BJ (cell line): Measurements from ENCODE around the gene ABHD16B. TPM values are rescaled to one million over a fixed set of nuclear protein-coding genes. Genes with fewer than 3 reads are reported as not detected.

Experiments used
- CTCF ChIA-PET: fragments of 350-600 bp; formaldehyde crosslinking; extraction: SDS; loops from one replicate; lab custom pipeline; 2021; ENCODE audit warnings: antibody characterized with exemption, inconsistent platforms; lab: Yijun Ruan, JAX
- POLR2A ChIA-PET: fragments of 300-600 bp; sonication (Branson Sonifier 250); formaldehyde crosslinking; extraction: SDS; loops from one replicate; lab custom pipeline; 2021; ENCODE audit warnings: antibody characterized with exemption; lab: Charles Lee
- DNase-seq: peaks from one replicate; pipeline ENCODE4 v3.0.0-alpha.2; 2011; ENCODE audit warnings: low read depth
- H3K27me3 ChIP-seq: 2 replicates; pipeline ENCODE4 v1.6.0; 2011; ENCODE audit warnings: low read length; ENCODE audit not compliant: control insufficient read depth, insufficient read depth
- H3K36me3 ChIP-seq: 2 replicates; pipeline ENCODE4 v1.5.1; 2011; ENCODE audit warnings: low read length; ENCODE audit not compliant: control insufficient read depth, insufficient read depth
- H3K4me3 ChIP-seq: 2 replicates; pipeline ENCODE4 v1.5.1; 2011; ENCODE audit warnings: low read depth, mild to moderate bottlenecking, control low read depth, low read length
- polyA plus RNA-seq: library from polyadenylated mRNA; depleted of rRNA; stranded (reverse); fragments of >200 nt; gene quantifications from 2 replicates; pipeline ENCODE4 v1.2.3, GENCODE V29; 2011
- TF ChIP-seq, protein P1 (sequence below): IDR thresholded peaks from 2 replicates; pipeline ENCODE4 v1.5.1; 2011; ENCODE audit warnings: low read depth, mild to moderate bottlenecking, control low read depth, inconsistent platforms, low read length, moderate library complexity; ENCODE audit not compliant: insufficient read depth

Gene ABHD16B
- polyA plus RNA-seq, 1 experiment, result not detected

DNA sequence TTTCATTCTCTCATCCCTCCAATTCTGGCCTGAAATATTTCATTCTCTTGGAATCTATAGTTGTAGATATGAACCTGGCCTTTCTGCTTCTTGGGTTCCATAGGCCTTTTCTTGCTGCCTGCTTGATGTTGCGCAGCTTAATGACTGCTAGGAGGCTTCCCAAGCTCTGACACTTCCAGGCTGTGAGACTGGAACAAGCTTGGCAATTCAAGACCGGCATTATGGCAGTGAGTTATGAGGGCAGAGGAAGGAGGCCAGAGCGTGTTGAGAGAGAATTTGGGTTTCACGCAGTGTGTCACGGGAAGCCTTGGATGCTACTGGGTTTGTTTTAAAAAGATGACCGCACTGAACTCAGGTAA lies 32.7 kb downstream of the ABHD16B start:
- POLR2A ChIA-PET, result no interaction called here
- DNase-seq, result no peak
- Histone ChIP-seq H3K27me3 (no peaks in the 10 kb centered on the region), H3K4me3 (no peak overlapping the region), H3K36me3 (peaks cover 22% of the 10 kb centered on the region)
- TF ChIP-seq, protein P1, sequence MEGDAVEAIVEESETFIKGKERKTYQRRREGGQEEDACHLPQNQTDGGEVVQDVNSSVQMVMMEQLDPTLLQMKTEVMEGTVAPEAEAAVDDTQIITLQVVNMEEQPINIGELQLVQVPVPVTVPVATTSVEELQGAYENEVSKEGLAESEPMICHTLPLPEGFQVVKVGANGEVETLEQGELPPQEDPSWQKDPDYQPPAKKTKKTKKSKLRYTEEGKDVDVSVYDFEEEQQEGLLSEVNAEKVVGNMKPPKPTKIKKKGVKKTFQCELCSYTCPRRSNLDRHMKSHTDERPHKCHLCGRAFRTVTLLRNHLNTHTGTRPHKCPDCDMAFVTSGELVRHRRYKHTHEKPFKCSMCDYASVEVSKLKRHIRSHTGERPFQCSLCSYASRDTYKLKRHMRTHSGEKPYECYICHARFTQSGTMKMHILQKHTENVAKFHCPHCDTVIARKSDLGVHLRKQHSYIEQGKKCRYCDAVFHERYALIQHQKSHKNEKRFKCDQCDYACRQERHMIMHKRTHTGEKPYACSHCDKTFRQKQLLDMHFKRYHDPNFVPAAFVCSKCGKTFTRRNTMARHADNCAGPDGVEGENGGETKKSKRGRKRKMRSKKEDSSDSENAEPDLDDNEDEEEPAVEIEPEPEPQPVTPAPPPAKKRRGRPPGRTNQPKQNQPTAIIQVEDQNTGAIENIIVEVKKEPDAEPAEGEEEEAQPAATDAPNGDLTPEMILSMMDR, result no peak
- CTCF ChIA-PET, result interaction anchor here (1.1 to 1.5 kb wide), 2 partner anchors 10 to 80 kb away, joined by 3 to 6 read pairs; no protein-coding TSS in a partner anchor

DNA sequence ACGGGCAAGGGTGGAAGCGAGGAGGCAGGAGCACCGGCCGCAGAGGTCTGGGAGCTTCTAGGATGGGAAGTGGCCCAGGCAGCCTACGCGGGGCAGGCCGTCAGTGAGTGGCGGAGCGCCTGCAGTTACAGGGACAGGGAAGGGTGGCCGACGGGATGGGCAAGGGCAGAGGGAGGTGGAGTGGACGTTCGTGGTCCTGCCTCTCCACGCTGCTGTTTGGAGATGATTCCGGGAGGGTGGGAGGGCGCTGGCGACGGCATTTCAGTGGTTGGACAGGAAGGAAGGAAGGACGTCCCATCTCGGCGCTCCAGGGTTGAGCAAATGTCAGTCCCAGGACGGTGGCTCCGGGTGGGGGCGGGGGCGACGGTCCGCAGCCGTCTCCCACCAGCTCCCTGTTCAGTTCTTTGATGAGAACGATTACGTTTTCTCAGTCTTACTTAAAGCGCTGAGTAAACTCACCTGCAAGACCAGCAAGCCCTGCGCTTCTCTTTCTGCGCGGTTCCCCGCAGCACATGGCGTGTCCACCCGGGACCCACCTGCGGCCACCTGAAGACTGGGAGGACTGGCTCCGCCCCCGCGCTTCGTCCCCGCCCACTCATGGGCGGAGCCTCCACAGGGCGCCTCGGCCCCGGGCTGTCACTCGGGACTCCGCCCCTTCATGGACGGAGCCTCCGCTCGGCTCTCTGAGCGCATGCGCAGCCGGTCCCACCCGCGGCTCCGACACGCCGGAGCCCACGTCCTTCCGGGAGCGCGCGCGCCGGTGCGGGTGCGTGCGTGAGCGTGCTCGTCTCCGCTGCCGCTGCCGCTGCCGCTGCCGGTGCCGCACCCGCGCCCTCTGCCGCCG lies 33.3 kb downstream of the ABHD16B start, which contains the start of gene DNAJC5:
DNAJC5 (plus strand) TSS at position 769 of the 844 bp plus-strand sequence. CDS start 33,220 bp downstream, outside the sequence.
- ChIA-PET CTCF (interaction anchor here (0.7 to 1.5 kb wide), 3 partner anchors 10 to 172 kb away, joined by 3 to 6 read pairs (median 3); no protein-coding TSS in a partner anchor), POLR2A (no interaction called here)
- H3K36me3 ChIP-seq, result peaks cover 17% of the 10 kb centered on the region
- TF ChIP-seq, protein P1, result no peak
- H3K27me3 ChIP-seq, result no peaks in the 10 kb centered on the region
- H3K4me3 ChIP-seq, result peak within 1 kb of the TSS; percentile 60
- DNase-seq, result peak; percentile 37

DNA sequence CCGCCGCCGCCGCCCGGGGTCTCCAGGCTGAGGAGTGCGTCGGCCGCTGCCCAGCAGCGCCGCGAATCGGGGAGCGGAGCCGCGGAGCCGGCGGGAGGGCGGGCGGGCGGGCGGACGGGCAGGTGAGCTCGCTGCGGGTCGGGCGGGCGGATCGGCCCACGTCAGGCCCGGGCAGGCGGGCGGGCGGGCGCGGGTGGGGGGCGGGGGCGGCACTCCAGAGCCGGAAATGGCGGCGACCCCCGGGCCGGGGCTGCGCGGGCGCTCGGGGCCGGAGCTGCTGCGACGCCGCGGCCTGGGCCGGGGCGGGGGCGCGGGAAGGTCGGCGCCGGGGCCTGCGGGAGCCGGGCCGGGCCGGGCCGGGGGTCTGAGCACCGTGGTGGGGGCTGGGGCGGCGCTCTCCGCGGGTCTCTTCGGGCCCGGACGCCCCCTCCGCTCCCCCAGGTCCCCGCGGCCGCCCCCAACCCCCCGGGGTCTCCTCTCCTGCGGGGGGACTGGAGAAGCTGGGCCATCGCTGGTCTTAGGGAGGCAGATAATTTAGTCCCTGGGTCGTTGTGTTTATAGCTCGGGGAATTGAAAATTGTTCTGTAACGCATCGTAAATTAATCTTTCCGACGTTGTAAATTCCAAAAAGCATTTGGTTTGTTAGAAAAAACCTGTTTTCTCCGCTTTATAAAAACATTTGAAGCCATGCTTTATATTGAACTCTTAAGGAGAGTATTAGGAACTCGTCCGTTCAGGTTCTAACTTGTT lies 34.1 kb downstream of the ABHD16B start:
- POLR2A ChIA-PET, result no interaction called here
- no peaks in the 10 kb centered on the region for H3K27me3 ChIP-seq
- DNase-seq, result no peak
- H3K4me3 ChIP-seq, result peak overlapping the region; percentile 60
- TF ChIP-seq, protein P1, result no peak
- CTCF ChIA-PET, result interaction anchor here (1.1 to 2.1 kb wide), 5 partner anchors 11 to 79 kb away, joined by 3 to 7 read pairs (median 4); partner anchors contain the start of gene TPD52L2
- H3K36me3 ChIP-seq, result peaks cover 12% of the 10 kb centered on the region

DNA sequence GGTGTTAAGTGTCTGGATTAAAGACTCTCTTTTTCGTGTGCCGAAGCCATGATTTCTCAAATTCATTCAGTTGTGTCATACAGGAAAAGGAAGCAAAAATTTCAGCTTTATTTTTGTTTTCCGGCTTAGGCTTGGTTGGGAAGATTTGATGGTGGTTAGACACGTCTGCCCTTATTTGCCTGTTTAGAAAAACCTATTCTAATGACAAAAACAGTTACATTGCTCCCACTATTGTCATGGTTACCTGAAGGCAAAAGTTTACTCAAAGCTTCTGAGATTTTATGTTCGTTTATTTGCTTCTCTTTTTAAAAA lies 34.6 kb downstream of the ABHD16B start:
- CTCF ChIA-PET, result interaction anchor here (1.3 to 2.1 kb wide), 4 partner anchors 11 to 78 kb away, joined by 3 to 7 read pairs (median 5); partner anchors contain the start of gene TPD52L2
- POLR2A ChIA-PET, result no interaction called here
- no peaks in the 10 kb centered on the region for H3K27me3 ChIP-seq
- peaks cover 9% of the 10 kb centered on the region for H3K36me3 ChIP-seq
- DNase-seq, result no peak
- TF ChIP-seq, protein P1, result no peak
- peak overlapping the region; percentile 60 for H3K4me3 ChIP-seq
